ENCODE results near the gene ADAD2.

The ADAD2 gene

DNA sequence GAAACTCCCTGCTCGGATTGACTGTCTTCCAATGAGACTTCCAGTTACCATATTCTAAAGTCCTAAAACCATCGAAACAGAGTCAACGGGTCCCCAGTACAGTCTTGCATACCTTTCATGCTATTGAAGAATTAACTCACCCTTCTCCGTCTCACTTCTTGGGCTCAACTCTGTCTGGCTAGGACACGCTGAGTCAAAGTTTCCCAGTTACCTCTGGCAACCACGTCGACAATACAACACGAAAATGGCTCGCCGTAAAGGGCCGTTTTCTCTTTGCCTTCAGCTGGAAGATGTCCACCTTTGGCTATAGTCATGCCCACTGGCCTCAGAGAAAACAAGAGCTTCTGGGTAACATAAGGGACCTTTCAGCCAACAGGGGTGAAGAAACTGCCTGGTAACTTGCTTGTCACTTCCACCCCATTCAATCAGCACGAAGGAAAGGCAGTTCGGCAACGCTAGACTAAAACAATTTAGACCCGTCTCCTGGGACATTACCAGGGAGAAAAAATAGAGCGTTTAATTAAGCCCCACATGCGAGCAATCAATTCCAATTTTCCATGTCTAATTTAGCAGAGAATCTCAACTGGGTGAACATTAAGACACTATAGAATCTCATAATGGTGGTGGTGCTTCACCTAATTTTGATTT lies 27.3 kb downstream of the ADAD2 start:
- DNase-seq (ENCODE audit: insufficient read length) (no peak), FAIRE-seq (no peak)
- TF ChIP-seq POLR2A (IDR thresholded peaks at IDR 0.05; ENCODE audit: low read depth, low read length) (no peak), POLR2AphosphoS5 (IDR thresholded peaks at IDR 0.05; ENCODE audit: low read depth, low read length) (no peak), TAF1 (IDR thresholded peaks at IDR 0.05; ENCODE audit: borderline replicate concordance, low read depth, low read length) (no peak)

- TF ChIP-seq TAF1 (IDR thresholded peaks at IDR 0.05; ENCODE audit: borderline replicate concordance, low read depth, low read length), result no peak
- no peak for TF ChIP-seq POLR2A (IDR thresholded peaks at IDR 0.05; ENCODE audit: low read depth, low read length)
- TF ChIP-seq POLR2AphosphoS5 (IDR thresholded peaks at IDR 0.05; ENCODE audit: low read depth, low read length), result no peak
- DNase-seq (ENCODE audit: insufficient read length) (no peak), FAIRE-seq (no peak)
These were observed 28.0 kb downstream of the ADAD2 start for GRCh38 chr16:84218956-84219355.

GRCh38 chr16:84220851-84221250 lies 29.9 kb downstream of the ADAD2 start:
- DNase-seq (ENCODE audit: insufficient read length), result no peak
- TF ChIP-seq POLR2AphosphoS5 (IDR thresholded peaks at IDR 0.05; ENCODE audit: low read depth, low read length) (no peak), TAF1 (IDR thresholded peaks at IDR 0.05; ENCODE audit: borderline replicate concordance, low read depth, low read length) (no peak), POLR2A (IDR thresholded peaks at IDR 0.05; ENCODE audit: low read depth, low read length) (no peak)
- FAIRE-seq, result no peak

DNA sequence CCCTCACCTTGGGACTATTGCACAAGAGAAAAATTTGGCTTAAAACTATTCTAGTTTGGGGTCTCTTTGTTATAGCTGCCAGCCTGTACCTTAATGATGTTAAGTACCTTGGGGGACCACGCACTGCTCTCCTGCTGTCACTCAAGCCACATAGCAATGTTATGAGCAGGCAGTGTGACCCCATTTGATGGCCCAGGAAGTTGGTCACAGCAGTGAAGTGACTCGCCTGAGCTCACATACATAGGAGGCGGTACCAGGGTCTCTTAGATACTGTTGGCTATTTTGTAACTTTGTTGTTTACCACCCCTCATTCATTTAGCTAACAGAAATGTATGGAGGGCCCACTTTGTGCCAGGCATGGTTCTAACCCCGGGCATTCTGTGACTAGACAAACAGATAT lies 32.5 kb downstream of the ADAD2 start:
- TF ChIP-seq POLR2AphosphoS5 (IDR thresholded peaks at IDR 0.05; ENCODE audit: low read depth, low read length) (no peak), POLR2A (IDR thresholded peaks at IDR 0.05; ENCODE audit: low read depth, low read length) (no peak), TAF1 (IDR thresholded peaks at IDR 0.05; ENCODE audit: borderline replicate concordance, low read depth, low read length) (no peak)
- no peak for FAIRE-seq
- DNase-seq (ENCODE audit: insufficient read length), result no peak

- FAIRE-seq, result no peak
- TF ChIP-seq POLR2A (IDR thresholded peaks at IDR 0.05; ENCODE audit: low read depth, low read length) (no peak), POLR2AphosphoS5 (IDR thresholded peaks at IDR 0.05; ENCODE audit: low read depth, low read length) (no peak), TAF1 (IDR thresholded peaks at IDR 0.05; ENCODE audit: borderline replicate concordance, low read depth, low read length) (no peak)
- no peak for DNase-seq (ENCODE audit: insufficient read length)
These were observed 33.6 kb downstream of the ADAD2 start for GRCh38 chr16:84224554-84224953.

DNA sequence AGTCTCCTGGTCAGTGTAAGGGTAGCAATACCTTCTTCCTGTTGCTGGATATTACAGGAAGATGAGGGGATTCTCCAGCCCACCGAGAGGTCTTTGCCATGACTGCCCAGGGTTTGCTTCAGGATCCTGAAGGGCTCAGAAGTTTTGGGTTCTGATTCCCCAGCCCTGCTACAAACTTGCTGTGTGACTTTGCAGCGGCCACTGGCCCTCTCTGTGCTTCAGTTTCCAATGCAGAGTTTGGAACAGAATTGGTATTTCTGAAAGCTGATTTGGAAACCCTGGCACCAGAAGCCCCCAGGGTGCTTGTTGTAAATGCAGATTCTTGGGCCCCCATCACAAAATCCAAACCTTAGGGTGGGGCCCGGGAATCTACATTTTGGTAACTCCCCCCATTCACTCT lies 34.2 kb downstream of the ADAD2 start:
- TF ChIP-seq POLR2AphosphoS5 (IDR thresholded peaks at IDR 0.05; ENCODE audit: low read depth, low read length) (no peak), TAF1 (IDR thresholded peaks at IDR 0.05; ENCODE audit: borderline replicate concordance, low read depth, low read length) (no peak), POLR2A (IDR thresholded peaks at IDR 0.05; ENCODE audit: low read depth, low read length) (no peak)
- FAIRE-seq (no peak), DNase-seq (ENCODE audit: insufficient read length) (no peak)

DNA sequence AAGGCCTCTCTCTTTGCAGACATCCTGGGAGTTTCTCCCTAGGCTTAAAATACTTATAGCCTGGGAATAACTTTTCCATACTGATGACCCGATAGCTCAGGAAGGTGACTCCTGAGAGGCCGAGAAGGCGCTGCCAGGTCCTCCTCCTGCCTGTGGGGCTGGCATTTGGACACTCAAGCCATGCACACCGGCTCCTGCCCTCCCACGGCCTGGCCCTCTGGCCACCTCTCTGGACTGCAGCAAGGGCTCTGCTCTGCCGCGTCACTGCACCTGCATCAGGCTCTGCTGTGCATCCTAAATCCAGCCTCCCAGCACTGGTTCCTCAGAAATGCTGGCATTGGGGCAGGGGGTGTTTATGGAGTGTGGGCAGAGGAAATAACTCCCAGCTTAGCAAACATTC lies 34.6 kb downstream of the ADAD2 start:
- no peak for DNase-seq (ENCODE audit: insufficient read length)
- FAIRE-seq, result no peak
- TF ChIP-seq POLR2AphosphoS5 (IDR thresholded peaks at IDR 0.05; ENCODE audit: low read depth, low read length) (no peak), POLR2A (IDR thresholded peaks at IDR 0.05; ENCODE audit: low read depth, low read length) (no peak), TAF1 (IDR thresholded peaks at IDR 0.05; ENCODE audit: borderline replicate concordance, low read depth, low read length) (no peak)

- DNase-seq (ENCODE audit: insufficient read length), result no peak
- TF ChIP-seq TAF1 (IDR thresholded peaks at IDR 0.05; ENCODE audit: borderline replicate concordance, low read depth, low read length), result no peak
- no peak for TF ChIP-seq POLR2A (IDR thresholded peaks at IDR 0.05; ENCODE audit: low read depth, low read length)
- TF ChIP-seq POLR2AphosphoS5 (IDR thresholded peaks at IDR 0.05; ENCODE audit: low read depth, low read length), result no peak
- no peak for FAIRE-seq
These were observed 35.1 kb downstream of the ADAD2 start for GRCh38 chr16:84226026-84226425.

DNA sequence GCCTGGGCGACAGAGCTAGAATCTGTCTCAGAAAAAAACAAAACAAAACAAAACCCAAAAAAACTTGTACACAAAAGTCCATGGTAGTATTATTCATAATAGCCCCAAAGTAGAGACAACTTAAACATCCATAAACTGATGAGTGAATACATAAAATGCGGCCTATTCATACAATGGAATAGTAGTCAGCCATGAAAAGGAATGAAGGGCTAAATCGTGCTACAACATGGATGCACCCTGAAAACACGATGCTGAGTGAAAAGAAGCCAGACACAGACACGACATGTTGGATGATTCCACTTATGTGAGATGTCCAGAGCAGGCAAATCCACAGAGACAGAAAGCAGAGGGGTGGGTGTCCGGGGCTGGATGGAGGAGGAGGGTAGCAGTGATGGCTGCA lies 36.6 kb downstream of the ADAD2 start:
- no peak for FAIRE-seq
- no peak for TF ChIP-seq TAF1 (IDR thresholded peaks at IDR 0.05; ENCODE audit: borderline replicate concordance, low read depth, low read length)
- no peak for TF ChIP-seq POLR2AphosphoS5 (IDR thresholded peaks at IDR 0.05; ENCODE audit: low read depth, low read length)
- TF ChIP-seq POLR2A (IDR thresholded peaks at IDR 0.05; ENCODE audit: low read depth, low read length), result no peak
- no peak for DNase-seq (ENCODE audit: insufficient read length)

DNA sequence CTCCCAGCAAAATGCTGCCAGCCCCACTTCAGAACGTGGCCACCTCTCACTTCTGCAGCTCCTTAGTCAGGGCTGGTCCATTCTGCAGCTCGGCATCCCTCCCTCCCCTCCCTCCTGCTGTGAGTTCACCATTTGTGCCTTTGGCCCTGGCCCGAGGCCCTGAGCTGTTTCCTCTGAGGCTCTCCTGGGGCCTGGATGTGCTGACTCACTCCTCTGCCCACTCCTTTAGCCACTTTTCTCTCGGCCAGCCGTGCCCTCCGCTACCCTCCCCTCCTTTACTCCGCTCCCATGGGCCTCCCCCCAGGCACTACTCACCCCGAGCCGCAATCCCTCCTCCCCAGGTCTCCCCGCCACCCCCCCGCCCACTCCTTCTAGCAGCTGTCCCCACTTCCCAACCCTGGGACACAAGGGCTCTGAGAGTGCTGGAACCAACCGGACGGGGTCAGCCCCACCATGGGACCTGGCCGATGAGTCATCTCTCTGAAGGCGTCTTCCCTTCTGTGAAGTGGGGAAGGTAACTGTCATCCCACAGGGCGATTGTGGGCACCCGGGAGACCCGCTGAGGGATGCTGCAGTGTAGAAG lies 37.4 kb downstream of the ADAD2 start:
- no peak for FAIRE-seq
- no peak for DNase-seq (ENCODE audit: insufficient read length)

GRCh38 chr16:84229471-84229870 lies 38.5 kb downstream of the ADAD2 start:
- no peak for DNase-seq (ENCODE audit: insufficient read length)
- FAIRE-seq, result no peak
- TF ChIP-seq POLR2A (IDR thresholded peaks at IDR 0.05; ENCODE audit: low read depth, low read length) (no peak), TAF1 (IDR thresholded peaks at IDR 0.05; ENCODE audit: borderline replicate concordance, low read depth, low read length) (no peak), POLR2AphosphoS5 (IDR thresholded peaks at IDR 0.05; ENCODE audit: low read depth, low read length) (no peak)

More for the DNA sequence above, 37.4 kb downstream of the ADAD2 start:
- TF ChIP-seq POLR2A (IDR thresholded peaks at IDR 0.05; ENCODE audit: low read depth, low read length) (no peak), POLR2AphosphoS5 (IDR thresholded peaks at IDR 0.05; ENCODE audit: low read depth, low read length) (no peak), TAF1 (IDR thresholded peaks at IDR 0.05; ENCODE audit: borderline replicate concordance, low read depth, low read length) (no peak)

DNA sequence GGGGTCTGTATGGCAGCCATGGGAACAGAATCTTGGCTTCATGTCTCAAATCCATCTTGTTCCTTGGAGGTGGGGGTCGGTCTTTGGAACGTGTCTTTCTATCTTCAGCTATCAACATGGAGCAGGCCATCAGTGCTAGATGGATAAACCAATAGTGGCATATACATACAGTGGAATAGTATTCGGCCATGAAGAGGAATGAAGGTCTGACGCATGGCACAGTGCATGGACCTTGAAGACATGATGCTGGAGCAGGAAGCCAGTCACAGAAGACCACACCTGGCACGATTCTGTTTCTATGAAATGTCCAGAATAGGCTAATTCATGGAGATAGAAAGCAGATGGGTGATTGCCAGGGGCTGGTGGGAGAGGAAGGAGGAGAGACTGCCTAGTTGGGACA lies 41.1 kb downstream of the ADAD2 start:
- no peak for TF ChIP-seq POLR2A (IDR thresholded peaks at IDR 0.05; ENCODE audit: low read depth, low read length)
- TF ChIP-seq TAF1 (IDR thresholded peaks at IDR 0.05; ENCODE audit: borderline replicate concordance, low read depth, low read length), result no peak
- no peak for TF ChIP-seq POLR2AphosphoS5 (IDR thresholded peaks at IDR 0.05; ENCODE audit: low read depth, low read length)
- FAIRE-seq (no peak), DNase-seq (ENCODE audit: insufficient read length) (no peak)

Data from GM12892 (cell line).